HEK293T (cell line): ENCODE data around the gene AFF4.

Experiments used
- ARNT ChIP-seq: fragments of 450-650 bp; IDR thresholded peaks from 2 replicates; pipeline ENCODE4 v1.6.1; 2017; ENCODE audit warnings: mild to moderate bottlenecking
- BHLHE40 ChIP-seq: fragments of 450-650 bp; IDR thresholded peaks from 2 replicates; pipeline ENCODE4 v1.6.1; 2016; ENCODE audit warnings: mild to moderate bottlenecking, moderate library complexity, borderline replicate concordance
- CTBP1 ChIP-seq: fragments of 450-650 bp; IDR thresholded peaks from 2 replicates; pipeline ENCODE4 v1.6.1; 2016; ENCODE audit warnings: borderline replicate concordance
- ELF4 ChIP-seq: fragments of 450-650 bp; IDR thresholded peaks from 2 replicates; pipeline ENCODE4 v1.6.1; 2017; ENCODE audit warnings: antibody characterized with exemption
- FOXA1 ChIP-seq: fragments of 450-650 bp; IDR thresholded peaks from 2 replicates; pipeline ENCODE4 v1.6.1; 2016; ENCODE audit warnings: mild to moderate bottlenecking
- FOXK2 ChIP-seq: fragments of 450-650 bp; IDR thresholded peaks from 2 replicates; pipeline ENCODE4 v1.6.1; 2016; ENCODE audit warnings: mild to moderate bottlenecking
- FOXM1 ChIP-seq: fragments of 450-650 bp; IDR thresholded peaks from 2 replicates; pipeline ENCODE4 v1.6.1; 2017; ENCODE audit warnings: mild to moderate bottlenecking, borderline replicate concordance
- HDGF ChIP-seq: fragments of 450-650 bp; IDR thresholded peaks from 2 replicates; pipeline ENCODE4 v1.6.1; 2017; ENCODE audit warnings: antibody characterized with exemption, borderline replicate concordance
- L3MBTL2 ChIP-seq: fragments of 450-650 bp; conservative IDR thresholded peaks from 2 replicates; pipeline ENCODE4 v1.6.1; 2016; ENCODE audit warnings: mild to moderate bottlenecking
- PKNOX1 ChIP-seq: fragments of 450-650 bp; IDR thresholded peaks from 2 replicates; pipeline ENCODE4 v1.6.1; 2016
- SP1 ChIP-seq: fragments of 450-650 bp; IDR thresholded peaks from 2 replicates; pipeline ENCODE4 v1.6.1; 2017
- SUZ12 ChIP-seq: fragments of 450-650 bp; IDR thresholded peaks from 2 replicates; pipeline ENCODE4 v1.6.1; 2016; ENCODE audit warnings: mild to moderate bottlenecking
- TARDBP ChIP-seq: fragments of 450-650 bp; IDR thresholded peaks from 2 replicates; pipeline ENCODE4 v1.6.1; 2016
- ZNF384 ChIP-seq: fragments of 450-650 bp; IDR thresholded peaks from 2 replicates; pipeline ENCODE4 v1.6.1; 2016

GRCh38 chr5:132953710-132954109 is 9.7 kb downstream of the AFF4 start:
- TF ChIP-seq FOXA1 (no peak), PKNOX1 (no peak), SP1 (no peak), L3MBTL2 (no peak), FOXK2 (no peak), ARNT (no peak), CTBP1 (no peak), BHLHE40 (no peak), HDGF (no peak), ELF4 (no peak), ZNF384 (no peak), TARDBP (no peak), FOXM1 (no peak), SUZ12 (no peak)
